H1 (cell line): ENCODE data around the gene MEX3C. TPM values are rescaled to one million over a fixed set of nuclear protein-coding genes. Genes with fewer than 3 reads are reported as not detected.

Experiments
- CTCF ChIA-PET: fragments of 300-600 bp; sonication (Branson Sonifier 250); formaldehyde crosslinking; loops from one replicate; lab custom pipeline; 2021; ENCODE audit not compliant: partially characterized antibody; lab: Charles Lee
- POLR2A ChIA-PET: fragments of 300-600 bp; sonication (Branson Sonifier 250); formaldehyde crosslinking; loops from one replicate; lab custom pipeline; 2021; ENCODE audit warnings: inconsistent platforms; ENCODE audit not compliant: partially characterized antibody; lab: Charles Lee
- DNase-seq, 2 experiments: peaks; one replicate each; pipeline versions ENCODE4 v3.0.0 to v3.0.0-alpha.2; 2010 to 2022; ENCODE audit warnings: low spot score in 2 of 2, low read depth in 1 of 2, mixed read lengths in 1 of 2
- FAIRE-seq: peaks from 2 replicates; lab custom pipeline; 2011; peaks lifted over from hg19 to GRCh38; lab: Jason Lieb, UNC
- H2AFZ ChIP-seq: 2 replicates; pipeline ENCODE4 v1.8.1; 2012; ENCODE audit warnings: low read length, inconsistent platforms
- H2AK5ac ChIP-seq: 2 replicates; pipeline ENCODE4 v1.6.1; 2013; ENCODE audit warnings: low read depth, low read length
- H2BK120ac ChIP-seq: replicated peaks from 2 replicates; pipeline ENCODE3; 2013; ENCODE audit warnings: low read depth, low read length, inconsistent platforms
- H2BK12ac ChIP-seq: 2 replicates; pipeline ENCODE4 v1.6.1; 2013; ENCODE audit warnings: low read depth, low read length
- H2BK15ac ChIP-seq: 2 replicates; pipeline ENCODE4 v1.6.1; 2013; ENCODE audit warnings: low read length
- H2BK20ac ChIP-seq: 2 replicates; pipeline ENCODE4 v1.6.1; 2013; ENCODE audit warnings: low read length
- H2BK5ac ChIP-seq: 2 replicates; pipeline ENCODE4 v1.6.1; 2013; ENCODE audit warnings: low read depth, low read length
- H3K14ac ChIP-seq: 2 replicates; pipeline ENCODE4 v1.6.1; 2013; ENCODE audit warnings: inconsistent platforms; ENCODE audit not compliant: insufficient read length
- H3K18ac ChIP-seq: 2 replicates; pipeline ENCODE4 v1.6.1; 2013; ENCODE audit warnings: low read length; ENCODE audit errors: extremely low read depth
- H3K23ac ChIP-seq: 2 replicates; pipeline ENCODE4 v1.6.1; 2013; ENCODE audit warnings: inconsistent platforms; ENCODE audit not compliant: insufficient read length
- H3K23me2 ChIP-seq: 2 replicates; pipeline ENCODE4 v1.6.1; 2013; ENCODE audit warnings: low read depth, low read length
- H3K27ac ChIP-seq: 2 replicates; pipeline ENCODE4 v1.6.1; 2011; ENCODE audit warnings: low read depth, low read length, inconsistent platforms
- H3K27me3 ChIP-seq, 4 experiments: replicated peaks in 1 of 4; 1 replicate in 1 of 4; 2 replicates in 3 of 4; pipeline versions ENCODE4 v1.6.1 to v1.8.1; 2011 to 2013; ENCODE audit warnings: low read length in 3 of 4, mild to moderate bottlenecking in 3 of 4, inconsistent platforms in 2 of 4, mixed read lengths in 2 of 4, moderate library complexity in 1 of 4; ENCODE audit not compliant: control insufficient read depth in 3 of 4, insufficient read depth in 3 of 4; ENCODE audit errors: extremely low read depth in 1 of 4
- H3K36me3 ChIP-seq, 4 experiments: 2 replicates each; pipeline versions ENCODE4 v1.6.1 to v1.8.1; 2011 to 2013; ENCODE audit warnings: mild to moderate bottlenecking in 4 of 4, low read length in 3 of 4, moderate library complexity in 2 of 4, control low read depth in 1 of 4, inconsistent platforms in 1 of 4; ENCODE audit not compliant: insufficient read depth in 4 of 4, control insufficient read depth in 2 of 4
- H3K4ac ChIP-seq: replicated peaks from 2 replicates; pipeline ENCODE3; 2013; ENCODE audit warnings: low read length, low read depth, mixed read lengths, inconsistent platforms; ENCODE audit not compliant: insufficient read length
- H3K4me1 ChIP-seq, 4 experiments: replicated peaks in 1 of 4; 1 replicate in 1 of 4; 2 replicates in 3 of 4; pipeline versions ENCODE4 v1.6.1 to v1.8.1; 2011 to 2013; ENCODE audit warnings: low read length in 3 of 4, inconsistent platforms in 2 of 4, mixed read lengths in 1 of 4; ENCODE audit not compliant: insufficient read depth in 4 of 4, control insufficient read depth in 3 of 4
- H3K4me2 ChIP-seq, 2 experiments: 2 replicates each; pipeline versions ENCODE4 v1.6.1 to v1.8.1; 2011 to 2013; ENCODE audit warnings: low read depth in 2 of 2, low read length in 2 of 2, control low read depth in 1 of 2, inconsistent platforms in 1 of 2, mild to moderate bottlenecking in 1 of 2; ENCODE audit not compliant: insufficient read depth in 1 of 2
- H3K4me3 ChIP-seq, 4 experiments: fragments of 200-600, 300-600 bp in 1 of 4; sonication (generic), shearing (Covaris generic), sonication (Bioruptor Twin) in 1 of 4; 2 replicates each; pipeline versions ENCODE4 v1.5.1 to v1.8.1; 2011 to 2016; ENCODE audit warnings: low read length in 4 of 4, low read depth in 3 of 4, control low read depth in 2 of 4, inconsistent platforms in 2 of 4, mild to moderate bottlenecking in 2 of 4, mixed read lengths in 1 of 4, moderate library complexity in 1 of 4; ENCODE audit not compliant: insufficient read depth in 2 of 4; ENCODE audit errors: extremely low read depth in 1 of 4
- H3K56ac ChIP-seq: replicated peaks from 2 replicates; pipeline ENCODE3; 2013; ENCODE audit warnings: low read depth, mild to moderate bottlenecking, mixed read lengths, low read length, inconsistent platforms; ENCODE audit not compliant: insufficient read length
- H3K79me1 ChIP-seq: 2 replicates; pipeline ENCODE4 v1.6.1; 2013; ENCODE audit warnings: low read depth, low read length, control low read depth
- H3K79me2 ChIP-seq, 2 experiments: 2 replicates each; pipeline versions ENCODE4 v1.6.1 to v1.8.1; 2012 to 2013; ENCODE audit warnings: low read length in 2 of 2, mild to moderate bottlenecking in 2 of 2, inconsistent platforms in 1 of 2; ENCODE audit not compliant: insufficient read depth in 2 of 2, control insufficient read depth in 1 of 2
- H3K9ac ChIP-seq, 4 experiments: replicated peaks in 1 of 4; 1 replicate in 1 of 4; 2 replicates in 3 of 4; pipeline versions ENCODE4 v1.6.1 to v1.8.1; 2011 to 2013; ENCODE audit warnings: low read depth in 3 of 4, low read length in 3 of 4, control low read depth in 2 of 4, mild to moderate bottlenecking in 2 of 4, moderate library complexity in 2 of 4, inconsistent platforms in 1 of 4; ENCODE audit errors: extremely low read depth in 1 of 4
- H3K9me3 ChIP-seq, 2 experiments: 2 replicates each; pipeline versions ENCODE4 v1.6.1 to v1.8.1; 2012 to 2013; ENCODE audit warnings: mild to moderate bottlenecking in 2 of 2, moderate library complexity in 2 of 2, control low read depth in 1 of 2, inconsistent platforms in 1 of 2, low read depth in 1 of 2, low read length in 1 of 2, mixed read lengths in 1 of 2; ENCODE audit not compliant: insufficient read depth in 2 of 2
- H4K20me1 ChIP-seq, 2 experiments: replicated peaks in 1 of 2; 2 replicates each; pipeline versions ENCODE3 to v1.8.1; 2011 to 2013; ENCODE audit warnings: inconsistent platforms in 2 of 2, low read length in 2 of 2, mild to moderate bottlenecking in 1 of 2; ENCODE audit not compliant: insufficient read depth in 2 of 2, control insufficient read depth in 1 of 2
- H4K5ac ChIP-seq: 2 replicates; pipeline ENCODE4 v1.6.1; 2013; ENCODE audit warnings: low read length, low read depth, mixed read lengths, inconsistent platforms; ENCODE audit not compliant: insufficient read length
- H4K8ac ChIP-seq: 2 replicates; pipeline ENCODE4 v1.8.0; 2013; ENCODE audit warnings: mild to moderate bottlenecking, moderate library complexity, low read length, inconsistent platforms; ENCODE audit not compliant: insufficient read depth; ENCODE audit errors: extremely low read depth
- H4K91ac ChIP-seq: replicated peaks from 2 replicates; pipeline ENCODE3; 2013; ENCODE audit warnings: low read length, mixed read lengths, inconsistent platforms; ENCODE audit not compliant: insufficient read length
- BRCA1 ChIP-seq: IDR thresholded peaks from 2 replicates; pipeline ENCODE4 v1.6.1; 2012; ENCODE audit warnings: low read depth, low read length, improper control_type of control experiment
- CTBP2 ChIP-seq: IDR thresholded peaks from 2 replicates; pipeline ENCODE4 v1.7.0; 2011; ENCODE audit warnings: borderline replicate concordance, mild to moderate bottlenecking, moderate library complexity, mixed read lengths, low read length; ENCODE audit not compliant: insufficient read depth, insufficient read length
- EZH2 ChIP-seq: fragments of 200-600 bp; sonication (generic); IDR thresholded peaks from 2 replicates; pipeline ENCODE4 v1.7.1; 2012; ENCODE audit warnings: low read depth, mild to moderate bottlenecking, moderate library complexity, low read length, inconsistent platforms; ENCODE audit not compliant: severe bottlenecking
- FOSL1 ChIP-seq: IDR thresholded peaks from 2 replicates; pipeline ENCODE4 v1.6.1; 2011; ENCODE audit warnings: mild to moderate bottlenecking, low read depth, low read length, moderate library complexity; ENCODE audit not compliant: insufficient read depth
- GTF2F1 ChIP-seq: IDR thresholded peaks from 2 replicates; pipeline ENCODE4 v1.6.1; 2012; ENCODE audit warnings: low read depth, low read length, improper control_type of control experiment, borderline replicate concordance
- HDAC6 ChIP-seq: IDR thresholded peaks from one replicate; pipeline ENCODE4 v1.7.1; 2012; ENCODE audit warnings: low read depth, mild to moderate bottlenecking, inconsistent platforms, low read length, moderate library complexity
- NANOG ChIP-seq: IDR thresholded peaks from 2 replicates; pipeline ENCODE4 v1.6.1; 2011; ENCODE audit warnings: low read length, low read depth, mild to moderate bottlenecking, inconsistent platforms; ENCODE audit not compliant: insufficient read depth, poor library complexity, severe bottlenecking
- SIN3A ChIP-seq, 2 experiments: IDR thresholded peaks in 1 of 2; conservative IDR thresholded peaks in 1 of 2; 2 replicates each; pipeline ENCODE4 v1.6.1; 2011 to 2012; ENCODE audit warnings: low read length in 2 of 2, improper control_type of control experiment in 1 of 2, low read depth in 1 of 2, mild to moderate bottlenecking in 1 of 2
- SRF ChIP-seq: IDR thresholded peaks from 2 replicates; pipeline ENCODE4 v1.6.1; 2011; ENCODE audit warnings: mild to moderate bottlenecking, low read depth, low read length, moderate library complexity
- WGBS, 2 experiments: shearing (Covaris generic) in 1 of 2; methylation state at CpG; one replicate each; pipeline versions ENCODE4 v1.1.6 to v1.1.7; 2013 to 2015; ENCODE audit warnings: low lambda C conversion rate in 2 of 2, mixed read lengths in 2 of 2, inconsistent platforms in 1 of 2, low coverage in 1 of 2, missing lambda C conversion rate in 1 of 2; ENCODE audit not compliant: insufficient replicate concordance in 2 of 2, insufficient coverage in 1 of 2, insufficient read length in 1 of 2; ENCODE audit errors: extremely low coverage in 1 of 2, missing lambda C conversion rate in 1 of 2; 5-methylcytosine and 5-hydroxymethylcytosine counted together
- polyA plus RNA-seq, 7 experiments: library from polyadenylated mRNA; depleted of rRNA in 3 of 7; stranded (reverse) in 5 of 7; unstranded in 2 of 7; fragments of >200 nt in 5 of 7; fragments of 200-250 nt in 2 of 7; gene quantifications; 1 replicate in 5 of 7; 2 replicates in 1 of 7; 4 replicates in 1 of 7; pipeline versions ENCODE4 v1.2.1 to v1.2.3, GENCODE V29; 2011 to 2013; ENCODE audit warnings: missing spikeins in 2 of 7, mixed read lengths in 2 of 7
- total RNA-seq: library from RNA; stranded (reverse); fragmentation: NEBNext Ultra II Directional; extraction: Animal tissue kit (Norgen Biotek cat#: 25700); gene quantifications from 2 replicates; pipeline ENCODE4 v1.2.1, GENCODE V29; 2021
- TF ChIP-seq, protein P1 (sequence below): IDR thresholded peaks from 2 replicates; pipeline ENCODE4 v1.6.1; 2012; ENCODE audit warnings: inconsistent platforms
- TF ChIP-seq, protein P2 (sequence below): IDR thresholded peaks from 2 replicates; pipeline ENCODE4 v1.6.1; 2011; ENCODE audit warnings: low read length, improper control_type of control experiment

The MEX3C gene
- total and polyA plus RNA-seq, 2 of the 8 experiments (the other 6 are each of a cell fraction or from before 2014, with no cell fraction given) = 48.2 to 103 TPM

GRCh38 chr18:51134721-51135120 lies 62.8 kb downstream of the MEX3C start:
- DNase-seq = no peak
- Histone ChIP-seq H3K79me2 (no peaks in the 10 kb centered on the region), H3K27ac (no peak overlapping the region), H2AFZ (no peak overlapping the region), H4K91ac (peak overlapping the region; percentile 52), H3K9ac (no peak overlapping the region; a peak in 1 of 7 replicates), H2BK20ac (no peak overlapping the region), H2BK120ac (peak overlapping the region; percentile 28), H3K4ac (no peak overlapping the region), H4K8ac (no peak overlapping the region), H3K36me3 (no peaks in the 10 kb centered on the region), H2BK12ac (no peak overlapping the region), H2BK15ac (no peak overlapping the region), H3K56ac (no peak overlapping the region), H3K23me2 (no peaks in the 10 kb centered on the region), H4K20me1 (no peaks in the 10 kb centered on the region), H2AK5ac (no peak overlapping the region), H3K79me1 (no peaks in the 10 kb centered on the region), H4K5ac (no peak overlapping the region), H3K9me3 (no peaks in the 10 kb centered on the region), H3K18ac (no peak overlapping the region), H3K14ac (no peak overlapping the region), H3K23ac (no peak overlapping the region), H3K4me3 (no peak overlapping the region), H3K4me1 (peaks cover 0 to 5% (median 0%) of the 10 kb centered on the region in 4 experiments; a peak in 1 of 7 replicates), H2BK5ac (no peak overlapping the region), H3K27me3 (no peaks in the 10 kb centered on the region), H3K4me2 (no peak overlapping the region)
- ChIA-PET POLR2A (interaction anchor here (1.7 kb wide), 1 partner anchor 62 kb away, joined by 7 read pairs; the partner anchor contains the start of gene MEX3C), CTCF (interaction anchor here (0.6 to 2.2 kb wide), 6 partner anchors 10 to 315 kb away, joined by 3 to 11 read pairs (median 4); partner anchors contain the start of gene MEX3C)
- WGBS, 2 experiments = 85% methylated on average over 4 of the region's 4 CpGs; no CpG with 5 or more reads in 1 of the 2 experiments
- FAIRE-seq = no peak
- TF ChIP-seq FOSL1 = no peak
- TF ChIP-seq BRCA1 = no peak
- no peak for TF ChIP-seq HDAC6
- TF ChIP-seq NANOG = no peak
- no peak for TF ChIP-seq SRF
- TF ChIP-seq, protein P1, sequence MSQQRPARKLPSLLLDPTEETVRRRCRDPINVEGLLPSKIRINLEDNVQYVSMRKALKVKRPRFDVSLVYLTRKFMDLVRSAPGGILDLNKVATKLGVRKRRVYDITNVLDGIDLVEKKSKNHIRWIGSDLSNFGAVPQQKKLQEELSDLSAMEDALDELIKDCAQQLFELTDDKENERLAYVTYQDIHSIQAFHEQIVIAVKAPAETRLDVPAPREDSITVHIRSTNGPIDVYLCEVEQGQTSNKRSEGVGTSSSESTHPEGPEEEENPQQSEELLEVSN = no peak
- TF ChIP-seq, protein P2, sequence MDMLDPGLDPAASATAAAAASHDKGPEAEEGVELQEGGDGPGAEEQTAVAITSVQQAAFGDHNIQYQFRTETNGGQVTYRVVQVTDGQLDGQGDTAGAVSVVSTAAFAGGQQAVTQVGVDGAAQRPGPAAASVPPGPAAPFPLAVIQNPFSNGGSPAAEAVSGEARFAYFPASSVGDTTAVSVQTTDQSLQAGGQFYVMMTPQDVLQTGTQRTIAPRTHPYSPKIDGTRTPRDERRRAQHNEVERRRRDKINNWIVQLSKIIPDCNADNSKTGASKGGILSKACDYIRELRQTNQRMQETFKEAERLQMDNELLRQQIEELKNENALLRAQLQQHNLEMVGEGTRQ = no peak
- TF ChIP-seq EZH2 = no peak
- TF ChIP-seq GTF2F1 = no peak
- no peak for TF ChIP-seq CTBP2
- no peak for TF ChIP-seq SIN3A (conservative IDR thresholded peaks at IDR 0.05 in 1 of 2, IDR thresholded peaks at IDR 0.05 in 1 of 2; ENCODE audit: low read depth in 1 of 2, low read length in 2 of 2)
